ENCODE data around the gene RRP1.

The RRP1 gene

DNA sequence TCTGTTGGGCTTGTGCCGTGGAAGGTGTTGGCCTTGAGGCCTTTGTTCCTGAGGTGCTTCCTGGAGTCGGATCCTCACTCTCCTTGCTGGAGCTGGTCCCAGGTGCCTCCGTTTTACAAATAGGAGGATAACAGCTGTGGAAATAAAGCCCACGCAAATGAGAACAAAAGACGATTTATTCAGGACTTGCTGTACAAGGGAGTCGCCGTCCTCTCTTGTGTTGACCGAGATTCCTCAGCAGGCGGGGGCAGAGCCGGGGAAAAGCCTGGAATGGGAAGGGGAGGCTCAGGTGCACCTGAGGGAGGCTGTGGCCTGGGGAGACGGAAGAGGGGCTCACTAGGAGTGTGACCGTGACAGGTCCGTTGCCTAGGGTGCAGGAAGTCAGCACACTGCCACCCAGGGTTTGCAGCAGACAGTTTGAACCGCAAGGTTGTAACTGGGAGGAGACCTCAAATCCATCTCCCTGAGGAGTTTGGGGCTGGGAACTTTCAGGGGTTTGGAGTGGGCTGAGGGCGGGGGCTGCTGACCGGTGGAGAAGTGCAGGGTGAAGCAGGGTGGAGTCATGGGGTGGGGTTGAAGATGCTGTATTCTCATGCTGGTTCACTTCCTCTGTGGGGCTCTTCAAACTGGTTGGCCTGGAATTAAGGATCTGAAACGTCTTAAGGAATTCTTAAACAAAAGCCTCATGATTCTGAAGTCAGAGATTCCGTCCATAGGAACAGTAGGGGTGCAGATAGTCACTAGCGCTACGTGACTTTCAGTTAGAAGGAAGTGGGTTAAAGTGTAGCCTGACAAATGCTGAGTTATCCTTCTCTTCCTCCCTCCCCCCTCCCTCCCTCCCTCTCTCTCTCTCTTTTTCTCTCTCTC, 10.7 kb upstream of the RRP1 start:
- peak; percentile 50 for DNase-seq

DNA sequence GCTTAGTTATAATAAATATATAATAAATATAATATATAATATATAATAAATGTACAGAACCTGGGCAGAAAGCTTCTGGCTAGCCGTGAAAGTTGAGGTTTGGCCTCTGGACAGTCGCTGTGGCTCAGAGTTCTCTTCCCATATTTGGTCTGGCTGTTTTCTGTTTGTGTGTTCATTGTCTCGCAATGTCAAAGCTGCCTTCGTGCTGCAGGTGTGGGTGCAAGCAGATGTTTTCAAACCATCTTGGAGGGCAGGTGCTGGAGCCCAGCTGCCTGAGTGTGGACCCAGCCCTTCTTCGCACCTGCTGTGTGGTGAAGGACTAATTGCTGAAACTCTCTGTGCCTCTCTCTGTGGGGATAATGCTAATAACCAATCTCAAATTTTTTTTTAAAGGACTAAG, 9.7 kb upstream of the RRP1 start:
- DNase-seq, result no peak

DNA sequence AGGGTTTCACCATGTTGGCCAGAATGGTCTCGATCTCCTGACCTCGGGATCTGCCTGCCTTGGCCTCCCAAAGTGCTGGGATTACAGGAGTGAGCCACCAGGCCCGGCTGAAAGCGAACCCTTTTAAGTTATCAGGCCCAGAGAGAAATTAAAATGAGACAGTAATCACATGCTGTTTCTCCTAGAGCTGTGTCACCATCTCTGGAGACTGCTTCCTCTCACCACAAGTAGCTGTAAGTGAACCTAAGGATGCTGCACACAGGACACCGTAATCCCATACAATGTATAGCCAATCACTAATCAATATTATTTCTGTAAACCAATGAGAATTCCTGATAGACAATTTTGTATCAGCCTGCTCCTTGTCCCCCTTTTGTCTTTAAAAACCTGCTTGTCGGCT, 7.5 kb upstream of the RRP1 start:
- no peak for DNase-seq

DNA sequence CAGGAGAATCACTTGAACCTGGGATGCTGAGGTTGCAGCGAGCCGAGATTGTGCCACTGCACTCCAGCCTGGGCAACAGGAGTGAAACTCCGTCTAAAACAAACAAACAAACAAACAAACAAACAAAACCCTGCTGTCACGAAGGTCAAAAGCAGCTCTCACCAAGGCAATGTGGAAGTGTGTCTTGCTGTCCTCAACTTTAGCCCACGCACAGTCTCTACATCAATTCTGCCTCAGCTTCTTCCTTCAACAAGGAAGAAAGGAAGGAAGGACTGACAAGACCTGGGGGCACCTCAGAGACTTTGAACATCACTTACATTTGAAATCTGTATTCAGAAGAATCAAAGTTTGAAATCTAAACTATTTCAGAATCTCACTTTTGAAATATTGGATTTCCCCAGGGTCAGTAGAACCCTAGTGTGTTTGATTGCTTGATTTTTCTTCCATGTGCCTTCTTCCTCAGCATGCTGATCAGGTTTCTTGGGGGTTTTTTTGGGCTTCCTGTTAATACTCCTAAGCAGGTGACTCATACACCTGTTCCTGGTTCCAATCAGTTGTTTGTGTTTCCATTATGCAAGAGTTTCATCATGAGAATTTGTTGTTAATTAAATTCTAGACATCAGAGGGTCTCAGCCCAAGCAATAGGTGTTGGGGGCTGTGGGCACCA, 6.8 kb upstream of the RRP1 start:
- no peak for DNase-seq

DNA sequence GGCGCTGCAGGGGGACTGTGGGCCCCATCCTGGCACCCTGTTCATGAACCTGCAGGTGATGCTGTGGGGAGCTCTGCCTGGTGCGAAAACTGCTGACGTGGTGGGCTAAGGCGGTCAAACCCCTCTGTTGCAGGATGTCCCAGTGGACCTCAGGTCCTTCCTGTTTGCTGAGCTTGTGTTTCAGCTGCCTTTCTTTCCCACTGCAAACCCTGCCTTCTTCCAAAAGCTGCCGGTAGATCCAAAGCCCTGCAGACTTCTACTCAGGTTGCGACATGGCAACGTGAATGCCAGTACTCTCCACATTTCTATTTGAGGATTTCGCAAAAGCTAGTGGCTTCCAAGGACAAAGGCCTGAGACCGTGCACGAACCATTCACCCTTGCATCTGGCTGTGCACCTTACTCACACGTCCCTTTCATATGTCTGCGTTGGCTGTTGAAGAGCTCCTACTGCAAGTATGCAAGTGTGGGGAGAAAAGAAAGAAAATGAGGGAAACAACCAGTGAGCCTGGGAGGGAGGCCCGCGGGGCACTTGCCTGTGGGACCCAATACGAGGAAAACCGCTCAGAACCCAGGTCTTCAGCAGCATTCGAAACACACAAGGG, 6.2 kb upstream of the RRP1 start:
- no peak for DNase-seq

DNA sequence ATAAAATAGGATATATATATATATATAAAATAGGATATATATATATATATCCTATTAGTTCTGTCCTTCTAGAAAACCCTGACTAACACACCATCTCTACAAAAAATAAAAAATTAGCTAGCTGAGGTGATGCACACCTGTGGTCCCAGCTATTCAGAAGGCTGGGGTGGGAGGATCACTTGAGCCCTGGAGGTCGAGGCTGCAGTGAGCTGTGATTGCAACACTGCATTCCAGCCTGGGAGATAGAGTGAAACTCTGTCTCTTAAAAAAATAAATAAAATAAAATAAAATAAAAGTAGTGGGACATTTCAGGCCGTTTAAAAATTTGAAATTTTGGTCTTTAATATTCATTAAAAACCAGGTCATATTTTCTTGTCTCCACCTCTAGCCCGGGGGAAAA, 4.2 kb upstream of the RRP1 start:
- no peak for DNase-seq

DNA sequence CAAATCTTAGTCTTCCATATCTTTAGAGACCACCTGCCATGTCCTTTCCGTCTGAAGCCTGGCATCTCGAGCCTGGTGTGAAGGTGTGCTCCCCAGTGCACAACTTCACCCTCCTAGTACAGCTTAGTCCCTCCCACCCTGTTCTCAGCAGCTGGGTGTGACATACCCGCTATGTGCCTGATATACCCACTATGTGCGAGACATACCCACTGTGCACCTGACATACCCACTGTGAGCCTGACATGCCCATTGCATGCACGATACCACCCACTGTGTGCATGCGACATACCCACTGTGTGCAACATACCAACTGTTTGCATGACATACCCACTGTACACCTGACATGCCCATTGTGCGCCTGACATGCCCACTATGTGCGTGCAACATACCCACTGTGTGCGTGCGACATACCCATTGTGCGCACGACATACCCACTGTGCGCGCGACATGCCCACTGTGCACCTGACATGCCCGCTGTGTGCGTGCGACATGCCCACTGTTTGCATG, 3.0 kb upstream of the RRP1 start:
- peak; percentile 46 for DNase-seq

DNA sequence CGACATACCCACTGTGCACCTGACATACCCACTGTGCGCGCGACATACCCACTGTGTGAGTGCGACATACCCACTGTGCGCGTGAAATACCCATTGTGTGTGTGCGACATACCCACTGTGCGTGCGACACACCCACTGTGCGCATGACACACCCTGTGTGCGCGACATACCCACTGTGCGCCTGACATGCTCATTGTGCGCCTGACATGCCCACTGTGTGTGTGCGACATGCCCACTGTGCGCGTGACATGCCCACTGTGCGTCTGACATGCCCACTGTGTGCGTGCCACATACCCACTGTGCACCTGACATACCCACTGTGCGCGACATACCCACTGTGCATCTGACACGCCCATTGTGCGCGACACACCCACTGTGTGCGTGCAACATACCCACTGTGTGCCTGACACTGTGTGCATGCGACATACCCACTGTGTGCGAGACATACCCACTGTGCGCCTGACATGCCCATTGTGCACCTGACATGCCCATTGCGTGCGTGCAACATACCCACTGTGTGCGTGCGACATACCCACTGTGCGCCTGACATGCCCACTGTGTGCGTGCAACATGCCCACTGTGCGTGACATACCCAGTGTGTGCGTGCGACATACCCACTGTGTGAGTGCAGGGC, 2.5 kb upstream of the RRP1 start:
- DNase-seq, result no peak

DNA sequence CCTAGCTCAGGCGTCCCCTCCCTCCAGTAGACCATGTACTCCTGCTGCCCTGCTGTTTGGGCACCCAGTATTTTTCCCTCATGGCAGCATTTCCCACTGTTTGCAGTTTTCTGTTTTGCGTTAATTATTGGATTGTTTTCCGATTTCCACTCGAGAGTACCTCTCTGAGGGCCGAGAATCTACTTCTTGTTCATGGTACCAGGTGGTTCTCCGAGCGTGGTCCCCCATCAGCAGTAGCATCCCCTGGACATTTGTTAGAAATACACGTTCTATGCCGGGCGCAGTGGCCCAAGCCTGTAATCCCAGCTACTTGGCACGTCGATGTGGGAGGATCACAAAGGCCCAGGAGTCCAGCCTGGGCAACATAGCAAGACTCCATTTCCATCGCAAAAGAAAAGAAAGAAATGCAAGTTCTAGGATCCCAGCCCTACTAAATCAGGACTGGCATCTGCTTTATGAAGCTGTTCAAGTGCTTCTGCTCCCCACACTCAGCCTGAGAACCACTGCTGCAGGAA, 690 bp downstream of the RRP1 start:
- no peak for DNase-seq

DNA sequence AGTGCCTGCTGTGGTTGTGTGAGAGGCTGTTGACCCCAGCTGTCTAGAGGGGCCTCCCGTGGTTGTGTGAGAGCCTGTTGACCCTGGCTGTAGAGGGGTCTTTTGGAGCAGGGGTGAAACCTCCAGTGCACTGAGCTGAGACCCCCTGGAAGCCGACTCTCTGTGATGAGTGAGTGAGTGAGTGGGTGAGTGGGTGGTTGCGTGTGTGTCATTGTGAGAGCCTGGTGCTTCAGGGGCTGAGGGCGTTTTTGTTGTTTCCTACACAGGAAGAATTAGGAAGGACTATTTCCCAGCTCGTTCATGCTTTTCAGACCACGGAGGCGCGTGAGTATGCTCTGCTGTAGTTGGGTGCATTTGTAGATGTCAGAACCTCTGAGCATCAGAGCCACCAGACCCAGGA, 3.0 kb downstream of the RRP1 start:
- no peak for DNase-seq

DNA sequence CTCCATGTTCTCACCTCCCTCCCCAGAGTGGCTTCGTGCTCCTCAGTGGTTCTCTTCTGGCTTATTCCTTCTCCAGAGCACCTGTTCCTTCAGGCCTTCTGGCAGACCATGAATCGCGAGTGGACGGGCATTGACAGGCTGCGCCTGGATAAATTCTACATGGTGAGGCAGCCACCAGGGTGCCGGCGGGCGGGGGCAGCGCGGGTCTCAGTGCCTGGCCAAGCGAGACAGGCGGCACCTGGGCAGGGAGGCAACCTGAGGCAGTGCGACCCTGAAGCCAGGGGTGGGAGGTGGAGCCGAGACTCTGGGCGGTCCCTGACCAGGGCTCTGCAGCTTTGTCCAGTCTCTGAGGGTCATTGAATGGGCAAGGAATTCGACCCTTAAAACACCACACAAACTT, 3.9 kb downstream of the RRP1 start:
- DNase-seq, result no peak

DNA sequence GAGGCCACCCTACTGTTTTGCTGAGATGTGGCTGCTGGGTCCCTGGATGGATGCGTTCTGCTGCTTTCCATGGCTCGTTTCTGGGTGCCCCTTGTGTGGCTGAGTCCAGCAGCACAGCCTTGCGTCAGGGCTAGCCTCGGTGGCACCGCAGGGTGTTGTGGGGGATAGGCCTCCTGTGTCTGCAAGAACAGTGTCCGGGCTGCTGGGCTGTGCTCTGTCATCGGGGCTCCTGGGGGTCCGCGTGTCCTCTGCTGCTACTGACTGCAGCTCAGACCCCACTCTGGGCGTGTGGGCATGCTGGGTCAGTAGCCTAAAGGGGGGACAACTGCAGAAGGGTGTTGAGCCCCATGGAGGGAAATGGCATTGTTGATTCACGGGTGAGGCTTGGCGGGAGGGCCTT, 4.9 kb downstream of the RRP1 start:
- no peak for DNase-seq

DNA sequence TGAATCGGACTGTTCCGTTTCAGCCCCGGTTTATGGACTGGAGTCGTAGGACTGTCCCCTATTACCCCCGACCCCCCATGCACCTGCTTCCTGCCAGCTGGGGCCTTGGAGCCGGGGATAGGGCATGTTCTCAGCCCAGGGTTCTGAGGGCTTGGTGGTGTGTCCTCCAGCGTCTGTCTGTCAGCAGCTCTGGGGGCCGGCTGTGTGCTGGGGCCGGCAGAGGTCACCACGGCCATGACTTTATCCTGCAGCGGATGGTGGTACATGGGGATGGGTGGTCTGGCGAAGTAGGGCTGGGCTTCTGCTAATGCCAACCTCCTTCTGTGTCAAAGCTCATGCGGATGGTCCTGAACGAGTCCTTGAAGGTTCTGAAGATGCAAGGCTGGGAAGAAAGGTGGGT, 5.5 kb downstream of the RRP1 start:
- DNase-seq, result no peak

DNA sequence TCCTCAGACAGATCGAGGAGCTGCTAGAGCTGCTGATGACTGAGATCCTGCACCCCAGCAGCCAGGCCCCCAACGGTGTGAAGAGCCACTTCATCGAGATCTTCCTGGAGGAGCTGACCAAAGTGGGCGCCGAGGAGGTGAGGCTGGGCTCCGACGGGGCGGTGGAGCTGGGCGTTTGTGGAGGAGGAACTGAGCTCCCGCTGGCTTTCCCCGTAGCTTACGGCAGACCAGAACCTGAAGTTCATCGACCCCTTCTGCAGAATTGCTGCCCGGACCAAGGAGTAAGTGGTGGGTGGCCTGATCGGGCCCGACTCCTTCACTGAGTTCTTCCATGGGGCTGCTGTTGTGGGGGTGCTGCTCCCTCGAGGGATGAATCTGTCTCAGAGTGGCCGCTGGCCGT, 8.0 kb downstream of the RRP1 start:
- DNase-seq, result no peak

DNA sequence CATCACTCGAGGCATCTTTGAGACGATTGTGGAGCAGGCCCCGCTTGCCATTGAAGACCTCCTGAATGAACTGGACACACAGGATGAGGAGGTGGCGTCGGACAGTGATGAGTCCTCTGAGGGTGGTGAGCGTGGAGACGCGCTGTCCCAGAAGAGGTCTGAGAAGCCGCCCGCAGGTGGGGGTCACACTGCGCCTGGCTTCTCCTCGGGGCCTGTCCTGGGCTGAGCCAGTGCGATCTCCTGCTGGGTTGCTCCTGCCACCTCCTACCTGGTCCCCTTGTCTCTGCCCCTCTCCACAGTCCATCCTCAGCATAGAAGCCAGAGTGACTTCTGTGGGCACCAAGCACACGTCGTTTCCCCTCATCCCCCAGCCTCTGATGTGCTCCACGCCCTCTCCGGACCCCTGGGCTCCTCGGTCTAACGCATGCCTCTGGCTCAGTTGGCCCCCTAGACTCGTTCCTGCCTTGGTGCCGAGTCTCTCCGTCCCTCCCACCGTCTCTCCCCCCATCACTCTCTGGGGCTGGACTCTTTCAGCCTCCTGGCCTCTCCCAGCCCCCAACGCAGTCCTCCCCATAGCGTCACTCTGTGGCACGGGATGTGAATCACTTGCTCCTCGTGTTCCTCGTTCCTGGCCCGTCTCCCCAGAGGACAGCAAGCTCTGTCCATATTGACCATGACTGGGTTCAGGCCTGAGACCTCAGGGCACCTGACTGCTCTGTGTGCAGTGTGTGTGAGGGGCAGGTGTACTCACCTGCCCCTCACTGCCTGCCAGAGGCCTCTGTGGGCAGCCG, 8.7 kb downstream of the RRP1 start:
- DNase-seq, result no peak

DNA sequence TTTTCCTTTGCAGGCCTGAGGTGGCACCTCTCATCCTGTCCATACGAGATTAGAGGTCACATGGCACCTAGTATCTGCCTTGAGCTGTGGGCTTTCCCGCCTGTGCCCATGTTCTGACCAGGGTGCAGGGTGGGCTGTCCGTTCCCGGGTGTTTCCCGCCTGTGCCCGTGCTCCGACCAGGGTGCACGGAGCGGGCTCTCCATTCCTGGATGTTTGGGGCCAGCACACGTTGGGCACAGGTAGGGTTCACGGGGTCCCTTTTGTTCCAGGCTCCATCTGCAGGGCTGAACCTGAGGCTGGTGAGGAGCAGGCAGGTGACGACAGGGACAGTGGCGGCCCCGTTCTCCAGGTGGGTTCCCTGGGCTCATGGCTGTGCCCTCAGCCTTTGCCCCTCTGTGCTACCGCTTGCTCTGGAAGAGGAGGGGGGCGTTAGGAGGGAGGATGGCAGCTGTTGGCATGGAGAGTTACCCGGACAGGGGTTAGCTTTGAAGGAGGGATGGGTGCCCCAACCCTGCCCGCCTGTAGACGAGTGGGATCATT, 10.0 kb downstream of the RRP1 start:
- no peak for DNase-seq

DNA sequence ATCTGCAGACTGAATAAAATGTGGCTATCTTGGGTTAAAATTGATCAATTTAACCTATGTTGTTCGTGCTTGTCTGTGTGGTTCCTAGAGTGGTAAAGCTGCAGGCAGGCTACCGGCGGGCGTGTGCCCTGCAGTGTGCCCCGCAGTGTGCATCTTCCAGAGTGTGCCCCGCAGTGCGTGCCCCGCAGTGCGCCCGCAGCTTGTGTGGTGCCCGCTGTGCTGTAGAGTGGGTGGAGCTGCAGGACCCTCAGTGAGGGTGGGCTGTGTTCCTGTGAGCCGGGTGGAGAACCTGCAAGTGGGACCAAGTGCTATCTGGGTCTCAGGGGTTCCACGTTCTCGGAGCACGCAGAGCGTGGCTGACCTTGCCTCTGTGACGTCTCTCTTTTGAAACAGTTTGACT, 10.7 kb downstream of the RRP1 start:
- DNase-seq, result no peak

DNA sequence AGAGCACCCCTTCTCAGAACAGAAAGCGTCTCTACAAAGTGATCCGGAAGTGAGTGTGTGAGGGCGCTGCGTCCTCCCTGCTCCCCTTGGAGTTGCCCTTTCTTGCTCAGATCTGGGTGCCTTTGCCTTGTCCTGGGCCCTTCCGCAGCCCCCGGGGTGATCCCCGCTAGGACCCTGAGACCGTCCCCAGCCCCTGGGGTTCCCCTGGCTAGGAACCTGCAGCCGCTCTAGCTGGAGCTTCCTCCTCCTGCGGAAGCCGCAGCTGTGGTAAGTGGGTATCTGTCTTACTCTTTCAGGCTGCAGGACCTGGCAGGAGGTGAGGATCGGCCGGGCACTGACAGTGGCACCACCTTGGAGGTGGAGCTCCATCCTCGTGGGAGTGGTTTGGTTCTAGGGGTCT, 11.2 kb downstream of the RRP1 start:
- no peak for DNase-seq

DNA sequence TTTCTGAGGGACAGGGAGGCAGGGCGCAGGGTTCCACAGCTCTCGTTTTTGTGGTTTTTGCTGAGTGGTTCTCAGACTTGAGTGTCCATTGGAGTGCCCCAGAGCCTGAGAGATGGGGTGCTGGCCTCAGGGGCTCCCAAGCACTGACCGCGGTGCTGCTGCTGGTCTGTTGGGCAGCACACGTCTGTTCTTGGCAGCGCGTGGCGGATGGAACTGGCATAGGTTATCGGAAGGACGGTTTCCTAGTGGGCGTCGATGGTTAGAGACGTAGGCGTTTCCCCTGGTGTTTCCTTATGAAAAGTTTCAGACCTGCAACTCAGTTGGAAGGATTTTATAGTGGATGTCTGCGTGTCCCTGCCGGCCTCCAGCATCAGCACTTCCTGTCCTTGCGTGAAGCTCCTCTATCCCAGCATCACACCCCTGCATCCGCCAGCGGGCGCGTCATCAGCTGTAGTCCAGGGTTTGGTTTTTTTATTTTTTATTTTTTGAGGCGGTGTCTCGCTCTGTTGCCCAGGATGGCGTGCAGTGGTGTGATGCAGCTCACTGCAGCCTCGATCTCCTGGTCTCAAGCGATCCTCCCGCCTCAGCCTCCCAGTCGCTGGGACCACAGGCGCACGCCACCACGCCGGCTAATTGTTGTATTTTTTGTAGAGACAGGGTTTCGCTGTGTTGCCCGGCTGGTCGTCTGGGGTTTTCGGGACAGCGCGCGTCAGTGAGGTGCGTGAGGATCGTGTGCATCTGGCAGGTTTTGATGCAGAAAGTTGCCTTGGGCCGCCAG, 11.8 kb downstream of the RRP1 start:
- DNase-seq, result no peak

DNA sequence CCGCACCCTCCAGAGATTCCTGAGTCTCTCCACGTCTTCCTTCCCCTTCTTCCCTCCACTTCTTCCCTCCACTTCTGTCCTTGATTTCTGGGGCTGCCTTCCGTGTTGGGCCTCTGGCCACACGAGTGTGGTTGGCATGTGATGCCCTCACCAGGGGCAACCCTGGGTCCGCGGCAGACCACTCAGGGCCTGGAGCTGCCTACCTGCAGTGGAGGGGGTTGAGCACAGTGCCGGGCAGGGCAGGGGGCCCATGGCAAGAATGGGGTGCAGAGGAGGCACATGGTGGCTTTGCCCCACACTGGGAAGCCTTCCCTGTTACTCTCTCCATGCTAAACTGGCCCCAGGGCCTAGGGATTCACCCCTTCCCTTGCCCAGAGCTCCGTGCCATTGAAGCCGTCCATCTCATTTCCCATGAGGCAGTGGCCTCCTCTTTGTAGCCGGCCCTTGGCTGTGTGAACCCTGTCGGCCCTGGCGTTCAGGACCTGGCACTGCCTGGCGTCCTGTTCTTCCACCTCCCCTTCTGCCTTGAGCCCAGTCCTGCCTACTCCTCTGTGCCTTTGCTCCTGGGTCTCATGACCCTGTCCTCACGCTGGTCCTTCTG, 13.4 kb downstream of the RRP1 start:
- DNase-seq, result no peak
